Caco-2 (cell line): ENCODE data around the gene RTL10. TPM values are rescaled to one million over a fixed set of nuclear protein-coding genes. Genes with fewer than 3 reads are reported as not detected.
A peak's percentile ranks its signal among the peaks of the same experiment; 100 is the strongest.

Experiments
- BruUV-seq: library from RNA; stranded (reverse); fragments of 400-500 nt; replicated peaks from 2 replicates; lab custom pipeline; 2021; lab: Mats Ljungman, UMichigan
- CTCF ChIA-PET: fragments of 300-600 bp; sonication (Branson Sonifier 250); formaldehyde crosslinking; loops from one replicate; lab custom pipeline; 2022; ENCODE audit warnings: antibody characterized with exemption; lab: Charles Lee
- POLR2A ChIA-PET: fragments of 300-600 bp; sonication (Branson Sonifier 250); formaldehyde crosslinking; loops from one replicate; lab custom pipeline; 2022; ENCODE audit warnings: antibody characterized with exemption; lab: Charles Lee
- DNase-seq, 2 experiments: peaks; one replicate each; pipeline versions ENCODE4 v3.0.0 to v3.0.0-alpha.2; 2020 to 2022
- H3K27me3 ChIP-seq: replicated peaks from 2 replicates; pipeline ENCODE4 v1.6.0; 2011; ENCODE audit warnings: low read length; ENCODE audit not compliant: control insufficient read depth, insufficient read depth
- H3K36me3 ChIP-seq: 2 replicates; pipeline ENCODE4 v1.5.1; 2011; ENCODE audit warnings: low read length; ENCODE audit not compliant: control insufficient read depth, insufficient read depth
- H3K4me1 ChIP-seq: fragments of 250-450 bp; sonication (Bioruptor Pico); 2 replicates; pipeline ENCODE4 v1.5.1; 2020; ENCODE audit warnings: mild to moderate bottlenecking
- H3K4me3 ChIP-seq: 2 replicates; pipeline ENCODE4 v1.5.1; 2011; ENCODE audit warnings: low read depth, mild to moderate bottlenecking, control low read depth, low read length
- H3K9me3 ChIP-seq: fragments of 250-450 bp; sonication (Bioruptor Pico); 2 replicates; pipeline ENCODE4 v1.5.1; 2020; ENCODE audit warnings: mild to moderate bottlenecking, moderate library complexity
- H3K27ac Mint-ChIP-seq: one replicate; pipeline ENCODE4 v1.8.0; 2022; ENCODE audit warnings: mixed read lengths; ENCODE audit not compliant: unreplicated experiment
- H3K27me3 Mint-ChIP-seq: one replicate; pipeline ENCODE4 v1.8.0; 2022; ENCODE audit warnings: mixed read lengths; ENCODE audit not compliant: insufficient read depth, unreplicated experiment
- H3K36me3 Mint-ChIP-seq: one replicate; pipeline ENCODE4 v1.8.0; 2022; ENCODE audit warnings: mild to moderate bottlenecking, mixed read lengths; ENCODE audit not compliant: insufficient read depth, unreplicated experiment
- H3K4me1 Mint-ChIP-seq: one replicate; pipeline ENCODE4 v1.8.0; 2022; ENCODE audit warnings: low read depth, mixed read lengths; ENCODE audit not compliant: unreplicated experiment
- H3K4me3 Mint-ChIP-seq: one replicate; pipeline ENCODE4 v1.8.0; 2022; ENCODE audit warnings: mild to moderate bottlenecking, moderate library complexity, mixed read lengths; ENCODE audit not compliant: unreplicated experiment
- H3K9me3 Mint-ChIP-seq: one replicate; pipeline ENCODE4 v1.8.0; 2022; ENCODE audit warnings: mixed read lengths; ENCODE audit not compliant: unreplicated experiment
- CTCF ChIP-seq, 2 experiments: fragments of 200-600 bp in 1 of 2; IDR thresholded peaks; 1 replicate in 1 of 2; 2 replicates in 1 of 2; pipeline versions ENCODE4 v1.5.1 to v1.8.0; 2011 to 2022; ENCODE audit warnings: antibody characterized with exemption in 1 of 2, control low read depth in 1 of 2, inconsistent platforms in 1 of 2, low read depth in 1 of 2, low read length in 1 of 2, mild to moderate bottlenecking in 1 of 2, moderate library complexity in 1 of 2; ENCODE audit not compliant: insufficient read depth in 1 of 2, severe bottlenecking in 1 of 2, unreplicated experiment in 1 of 2
- intact Hi-C: fragments of 100-400 bp; cut with micrococcal nuclease; formaldehyde crosslinking; loops from one replicate; pipeline ENCODE4 v1.10.0; 2022; ENCODE audit not compliant: unreplicated experiment
- total RNA-seq: library from RNA; stranded (reverse); gene quantifications from 2 replicates; pipeline ENCODE4 v1.2.3, GENCODE V29; 2022

RTL10 gene
- total RNA-seq, 1 experiment from 2014 or later: 27.5 TPM

GRCh38 chr22:19846620-19847344 is 7.9 kb downstream of the RTL10 start:
- peaks cover 55% of the 10 kb centered on the region for H3K36me3 Mint-ChIP-seq
- peaks cover 41% of the 10 kb centered on the region for H3K4me1 ChIP-seq
- ChIA-PET CTCF (no interaction called here), POLR2A (no interaction called here)
- intact Hi-C loops: no loop called here
- H3K27me3 Mint-ChIP-seq: no peaks in the 10 kb centered on the region
- BruUV-seq: no TSS peak
- no peaks in the 10 kb centered on the region for H3K27me3 ChIP-seq
- DNase-seq: no peak
- H3K27ac Mint-ChIP-seq: no peak overlapping the region
- H3K9me3 Mint-ChIP-seq: no peaks in the 10 kb centered on the region
- H3K4me1 Mint-ChIP-seq: peaks cover 22% of the 10 kb centered on the region
- no peak for TF ChIP-seq CTCF (IDR thresholded peaks at IDR 0.05; ENCODE audit: insufficient read depth in 1 of 2, low read depth in 1 of 2, low read length in 1 of 2, severe bottlenecking in 1 of 2, unreplicated experiment in 1 of 2)
- no peak overlapping the region for H3K4me3 ChIP-seq
- H3K9me3 ChIP-seq: no peaks in the 10 kb centered on the region
- peaks cover 3% of the 10 kb centered on the region for H3K36me3 ChIP-seq
- no peak overlapping the region for H3K4me3 Mint-ChIP-seq

DNA sequence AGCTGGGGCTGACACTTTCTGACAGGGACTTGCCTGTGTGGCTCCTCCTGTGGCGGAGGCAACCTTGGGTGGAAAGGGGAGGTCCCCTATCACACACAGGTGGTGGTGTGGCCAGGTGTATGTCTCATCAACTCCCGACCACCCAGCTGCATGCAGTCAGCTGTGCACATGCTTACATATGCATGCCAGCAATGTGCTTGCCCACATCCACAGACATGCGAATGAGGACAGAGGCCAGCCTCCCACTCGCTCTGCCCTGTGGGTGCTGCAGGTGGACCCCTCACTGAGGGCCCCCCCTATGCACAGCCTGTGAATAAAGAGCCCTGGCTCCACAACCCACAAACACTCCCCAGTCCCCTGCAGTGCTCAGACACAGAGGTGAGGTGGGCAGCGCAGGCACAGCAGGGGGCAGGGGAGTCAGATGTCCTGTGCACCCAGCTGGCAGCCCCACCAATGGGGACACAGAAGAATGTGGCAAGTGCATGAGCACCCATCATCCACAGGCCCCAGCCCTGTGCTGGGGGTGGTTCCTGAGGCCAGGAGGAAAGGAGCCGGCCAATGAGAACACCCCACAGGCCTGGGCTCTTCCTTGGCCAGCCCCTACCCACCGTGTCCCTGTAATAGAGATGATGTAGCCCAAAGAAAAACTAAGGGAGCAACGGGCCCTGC is 9.5 kb downstream of the RTL10 start:
- H3K9me3 ChIP-seq: no peaks in the 10 kb centered on the region
- no peak for DNase-seq
- TF ChIP-seq CTCF (IDR thresholded peaks at IDR 0.05; ENCODE audit: insufficient read depth in 1 of 2, low read depth in 1 of 2, low read length in 1 of 2, severe bottlenecking in 1 of 2, unreplicated experiment in 1 of 2): no peak
- intact Hi-C loops: no loop called here
- no peaks in the 10 kb centered on the region for H3K27me3 Mint-ChIP-seq
- ChIA-PET POLR2A (no interaction called here), CTCF (no interaction called here)
- peaks cover 41% of the 10 kb centered on the region for H3K4me1 ChIP-seq
- H3K9me3 Mint-ChIP-seq: no peaks in the 10 kb centered on the region
- BruUV-seq: no TSS peak
- H3K27ac Mint-ChIP-seq: no peak overlapping the region
- H3K4me1 Mint-ChIP-seq: peaks cover 23% of the 10 kb centered on the region
- H3K36me3 Mint-ChIP-seq: peaks cover 45% of the 10 kb centered on the region
- H3K4me3 Mint-ChIP-seq: no peak overlapping the region
- H3K27me3 ChIP-seq: no peaks in the 10 kb centered on the region
- H3K36me3 ChIP-seq: no peaks in the 10 kb centered on the region; the same call in 1 of the 2 replicates
- H3K4me3 ChIP-seq: no peak overlapping the region

- Histone ChIP-seq H3K4me1 (peaks cover 39% of the 10 kb centered on the region), H3K36me3 (no peaks in the 10 kb centered on the region; the same call in 1 of the 2 replicates), H3K9me3 (no peaks in the 10 kb centered on the region), H3K27me3 (no peaks in the 10 kb centered on the region), H3K4me3 (no peak overlapping the region)
- Mint-ChIP-seq H3K4me3 (no peak overlapping the region), H3K27me3 (no peaks in the 10 kb centered on the region), H3K36me3 (peaks cover 38% of the 10 kb centered on the region), H3K27ac (peak overlapping the region; percentile 64), H3K4me1 (peaks cover 21% of the 10 kb centered on the region), H3K9me3 (no peaks in the 10 kb centered on the region)
- intact Hi-C loops: no loop called here
- ChIA-PET CTCF (no interaction called here), POLR2A (no interaction called here)
- no TSS peak for BruUV-seq
- no peak for DNase-seq
- TF ChIP-seq CTCF (IDR thresholded peaks at IDR 0.05; ENCODE audit: insufficient read depth in 1 of 2, low read depth in 1 of 2, low read length in 1 of 2, severe bottlenecking in 1 of 2, unreplicated experiment in 1 of 2): no peak
These were observed 10.2 kb downstream of the RTL10 start for GRCh38 chr22:19844377-19845053.
